ENCODE measurements around the gene GRB10. TPM values are rescaled to one million over a fixed set of nuclear protein-coding genes. Genes with fewer than 3 reads are reported as not detected.
"Not testable (repeated sequence)": the region's sequence is repeated elsewhere in the genome, so short reads cannot be mapped to it uniquely, and the experiment has no call there.

GRB10 gene
- total and polyA plus RNA-seq, 2 experiments from 2014 or later: 35.0 to 154 TPM

DNA sequence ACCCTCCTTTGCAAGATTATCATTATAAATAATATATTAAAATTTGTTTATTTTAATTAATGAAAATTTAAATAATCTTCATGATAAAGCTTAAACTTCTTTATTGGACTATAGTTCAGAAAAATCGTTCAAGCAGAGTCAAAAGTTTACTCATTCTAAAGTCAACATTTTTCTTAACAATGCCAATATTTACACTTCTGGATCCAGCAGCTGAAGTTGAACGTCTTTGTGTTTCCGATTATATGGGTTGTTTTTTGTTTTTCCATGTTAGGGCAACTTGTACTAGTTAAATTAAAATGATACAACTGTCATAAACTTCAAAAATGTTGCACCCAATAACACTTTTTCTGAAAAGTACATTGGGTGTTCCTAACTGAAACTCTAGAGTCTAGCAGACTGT is 43.8 kb downstream of the GRB10 start:
- DNase-seq (ENCODE audit: low spot score): no peak
- H4K20me1 ChIP-seq (replicated peaks; ENCODE audit: insufficient read depth): peaks cover 67% of the 10 kb centered on the region
- Mint-ChIP-seq H3K36me3 (ENCODE audit: low read depth) (peaks cover 16% of the 10 kb centered on the region), H3K4me3 (no peak overlapping the region), H3K9me3 (no peaks in the 10 kb centered on the region; the same call in 2 of the 3 replicates), H3K4me1 (peaks cover 39% of the 10 kb centered on the region), H3K27ac (no peak overlapping the region), H3K27me3 (ENCODE audit: insufficient read depth, low read depth, poor library complexity) (peaks cover 5% of the 10 kb centered on the region)
- H3K27me3 ChIP-seq (ENCODE audit: insufficient read depth): no peaks in the 10 kb centered on the region
- no peaks in the 10 kb centered on the region for H3F3A ChIP-seq (replicated peaks; ENCODE audit: low read depth)
- H3K4me1 ChIP-seq (ENCODE audit: insufficient read depth): peaks cover 31% of the 10 kb centered on the region
- ATAC-seq: no peak
- peaks cover 100% of the 10 kb centered on the region for H3K79me2 ChIP-seq (replicated peaks; ENCODE audit: insufficient read depth)
- H3K4me3 ChIP-seq: no peak overlapping the region
- H2AFZ ChIP-seq: no peak overlapping the region
- no peaks in the 10 kb centered on the region for H3K9me2 ChIP-seq (ENCODE audit: insufficient read depth)
- no peaks in the 10 kb centered on the region for H3K36me3 ChIP-seq (ENCODE audit: insufficient read depth)
- TF ChIP-seq EZH2 (IDR thresholded peaks at IDR 0.05; ENCODE audit: low read depth, unreplicated experiment): no peak
- no peak for TF ChIP-seq EZH2phosphoT487 (IDR thresholded peaks at IDR 0.05; ENCODE audit: unreplicated experiment)
- no peak for TF ChIP-seq ZNF114 (CRISPR knock-in tag; IDR thresholded peaks at IDR 0.05)
- no peak for TF ChIP-seq POLR2AphosphoS5 (IDR thresholded peaks at IDR 0.05; ENCODE audit: low read depth)
- no peak for TF ChIP-seq JUNB (IDR thresholded peaks at IDR 0.05; ENCODE audit: unreplicated experiment)
- no peak for TF ChIP-seq NANOG (IDR thresholded peaks at IDR 0.05; ENCODE audit: borderline replicate concordance)
- TF ChIP-seq, protein P1, sequence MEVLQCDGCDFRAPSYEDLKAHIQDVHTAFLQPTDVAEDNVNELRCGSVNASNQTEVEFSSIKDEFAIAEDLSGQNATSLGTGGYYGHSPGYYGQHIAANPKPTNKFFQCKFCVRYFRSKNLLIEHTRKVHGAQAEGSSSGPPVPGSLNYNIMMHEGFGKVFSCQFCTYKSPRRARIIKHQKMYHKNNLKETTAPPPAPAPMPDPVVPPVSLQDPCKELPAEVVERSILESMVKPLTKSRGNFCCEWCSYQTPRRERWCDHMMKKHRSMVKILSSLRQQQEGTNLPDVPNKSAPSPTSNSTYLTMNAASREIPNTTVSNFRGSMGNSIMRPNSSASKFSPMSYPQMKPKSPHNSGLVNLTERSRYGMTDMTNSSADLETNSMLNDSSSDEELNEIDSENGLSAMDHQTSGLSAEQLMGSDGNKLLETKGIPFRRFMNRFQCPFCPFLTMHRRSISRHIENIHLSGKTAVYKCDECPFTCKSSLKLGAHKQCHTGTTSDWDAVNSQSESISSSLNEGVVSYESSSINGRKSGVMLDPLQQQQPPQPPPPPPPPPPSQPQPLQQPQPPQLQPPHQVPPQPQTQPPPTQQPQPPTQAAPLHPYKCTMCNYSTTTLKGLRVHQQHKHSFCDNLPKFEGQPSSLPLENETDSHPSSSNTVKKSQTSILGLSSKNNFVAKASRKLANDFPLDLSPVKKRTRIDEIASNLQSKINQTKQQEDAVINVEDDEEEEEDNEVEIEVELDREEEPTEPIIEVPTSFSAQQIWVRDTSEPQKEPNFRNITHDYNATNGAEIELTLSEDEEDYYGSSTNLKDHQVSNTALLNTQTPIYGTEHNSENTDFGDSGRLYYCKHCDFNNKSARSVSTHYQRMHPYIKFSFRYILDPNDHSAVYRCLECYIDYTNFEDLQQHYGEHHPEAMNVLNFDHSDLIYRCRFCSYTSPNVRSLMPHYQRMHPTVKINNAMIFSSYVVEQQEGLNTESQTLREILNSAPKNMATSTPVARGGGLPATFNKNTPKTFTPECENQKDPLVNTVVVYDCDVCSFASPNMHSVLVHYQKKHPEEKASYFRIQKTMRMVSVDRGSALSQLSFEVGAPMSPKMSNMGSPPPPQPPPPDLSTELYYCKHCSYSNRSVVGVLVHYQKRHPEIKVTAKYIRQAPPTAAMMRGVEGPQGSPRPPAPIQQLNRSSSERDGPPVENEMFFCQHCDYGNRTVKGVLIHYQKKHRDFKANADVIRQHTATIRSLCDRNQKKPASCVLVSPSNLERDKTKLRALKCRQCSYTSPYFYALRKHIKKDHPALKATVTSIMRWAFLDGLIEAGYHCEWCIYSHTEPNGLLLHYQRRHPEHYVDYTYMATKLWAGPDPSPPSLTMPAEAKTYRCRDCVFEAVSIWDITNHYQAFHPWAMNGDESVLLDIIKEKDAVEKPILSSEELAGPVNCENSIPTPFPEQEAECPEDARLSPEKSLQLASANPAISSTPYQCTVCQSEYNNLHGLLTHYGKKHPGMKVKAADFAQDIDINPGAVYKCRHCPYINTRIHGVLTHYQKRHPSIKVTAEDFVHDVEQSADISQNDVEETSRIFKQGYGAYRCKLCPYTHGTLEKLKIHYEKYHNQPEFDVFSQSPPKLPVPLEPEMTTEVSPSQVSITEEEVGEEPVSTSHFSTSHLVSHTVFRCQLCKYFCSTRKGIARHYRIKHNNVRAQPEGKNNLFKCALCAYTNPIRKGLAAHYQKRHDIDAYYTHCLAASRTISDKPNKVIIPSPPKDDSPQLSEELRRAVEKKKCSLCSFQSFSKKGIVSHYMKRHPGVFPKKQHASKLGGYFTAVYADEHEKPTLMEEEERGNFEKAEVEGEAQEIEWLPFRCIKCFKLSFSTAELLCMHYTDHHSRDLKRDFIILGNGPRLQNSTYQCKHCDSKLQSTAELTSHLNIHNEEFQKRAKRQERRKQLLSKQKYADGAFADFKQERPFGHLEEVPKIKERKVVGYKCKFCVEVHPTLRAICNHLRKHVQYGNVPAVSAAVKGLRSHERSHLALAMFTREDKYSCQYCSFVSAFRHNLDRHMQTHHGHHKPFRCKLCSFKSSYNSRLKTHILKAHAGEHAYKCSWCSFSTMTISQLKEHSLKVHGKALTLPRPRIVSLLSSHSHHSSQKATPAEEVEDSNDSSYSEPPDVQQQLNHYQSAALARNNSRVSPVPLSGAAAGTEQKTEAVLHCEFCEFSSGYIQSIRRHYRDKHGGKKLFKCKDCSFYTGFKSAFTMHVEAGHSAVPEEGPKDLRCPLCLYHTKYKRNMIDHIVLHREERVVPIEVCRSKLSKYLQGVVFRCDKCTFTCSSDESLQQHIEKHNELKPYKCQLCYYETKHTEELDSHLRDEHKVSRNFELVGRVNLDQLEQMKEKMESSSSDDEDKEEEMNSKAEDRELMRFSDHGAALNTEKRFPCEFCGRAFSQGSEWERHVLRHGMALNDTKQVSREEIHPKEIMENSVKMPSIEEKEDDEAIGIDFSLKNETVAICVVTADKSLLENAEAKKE (CRISPR knock-in tag; IDR thresholded peaks at IDR 0.05): no peak
- no peak overlapping the region for H3K4me2 ChIP-seq
- H3K27ac ChIP-seq (ENCODE audit: low read depth): no peak overlapping the region

DNA sequence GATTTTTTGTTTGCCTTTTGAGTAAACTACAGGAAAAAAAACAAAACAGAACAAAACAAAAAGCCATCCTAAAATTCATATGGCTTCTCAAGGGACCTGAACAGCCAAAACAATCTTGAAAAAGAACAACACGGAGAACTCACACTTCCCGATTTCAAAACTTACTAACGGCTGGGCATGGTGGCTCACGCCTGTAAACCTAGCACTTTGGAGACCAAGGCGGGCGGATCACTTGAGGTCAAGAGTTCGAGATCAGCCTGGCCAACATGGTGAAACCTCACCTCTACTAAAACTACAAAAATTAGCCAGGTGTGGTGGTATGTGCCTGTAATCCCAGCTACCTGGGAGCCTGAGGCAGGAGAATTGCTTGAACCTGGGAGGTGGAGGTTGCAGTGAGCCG is 46.9 kb downstream of the GRB10 start:
- not testable (repeated sequence) for H3K9me3 Mint-ChIP-seq

More for the DNA sequence above, 46.9 kb downstream of the GRB10 start:
- ATAC-seq; H3K4me2 ChIP-seq; H2AFZ ChIP-seq; H3K4me3 ChIP-seq; H3K27me3 ChIP-seq (ENCODE audit: insufficient read depth); H3K27me3 Mint-ChIP-seq (ENCODE audit: insufficient read depth, low read depth, poor library complexity); H3K4me3 Mint-ChIP-seq; H3K27ac Mint-ChIP-seq; H3K9me2 ChIP-seq (ENCODE audit: insufficient read depth); H3F3A ChIP-seq (replicated peaks; ENCODE audit: low read depth); H3K36me3 ChIP-seq (ENCODE audit: insufficient read depth); H3K27ac ChIP-seq (ENCODE audit: low read depth); DNase-seq (ENCODE audit: low spot score): not testable (repeated sequence)
- peaks cover 60% of the 10 kb centered on the region for H4K20me1 ChIP-seq (replicated peaks; ENCODE audit: insufficient read depth)
- peaks cover 15% of the 10 kb centered on the region for H3K4me1 ChIP-seq (ENCODE audit: insufficient read depth)
- peaks cover 100% of the 10 kb centered on the region for H3K79me2 ChIP-seq (replicated peaks; ENCODE audit: insufficient read depth)
- H3K4me1 Mint-ChIP-seq: peaks cover 22% of the 10 kb centered on the region
- peaks cover 22% of the 10 kb centered on the region for H3K36me3 Mint-ChIP-seq (ENCODE audit: low read depth)

Data from GM23338 (cell line).